Measurements from ENCODE around the gene CREB5.

The CREB5 gene

GRCh38 chr7:28556671-28557070 lies 144.4 kb downstream of the CREB5 start:
- no peak overlapping the region for H3K27ac Mint-ChIP-seq
- no peaks in the 10 kb centered on the region for H3K4me1 Mint-ChIP-seq
- peaks cover 20% of the 10 kb centered on the region for H3K27me3 Mint-ChIP-seq
- no peak for DNase-seq
- H3K4me3 Mint-ChIP-seq: no peak overlapping the region
- CTCF ChIA-PET: no interaction called here
- H3K9me3 Mint-ChIP-seq: peaks cover 6% of the 10 kb centered on the region
- H3K36me3 Mint-ChIP-seq: no peaks in the 10 kb centered on the region

- Mint-ChIP-seq H3K27me3 (peaks cover 16% of the 10 kb centered on the region), H3K4me3 (no peak overlapping the region), H3K4me1 (no peaks in the 10 kb centered on the region), H3K9me3 (peaks cover 6% of the 10 kb centered on the region), H3K27ac (no peak overlapping the region), H3K36me3 (no peaks in the 10 kb centered on the region)
- CTCF ChIA-PET: no interaction called here
- DNase-seq: no peak
These were observed 145.9 kb downstream of the CREB5 start for GRCh38 chr7:28558236-28558635.

GRCh38 chr7:28560767-28561166 lies 148.4 kb downstream of the CREB5 start:
- no peak overlapping the region for H3K4me3 Mint-ChIP-seq
- H3K27me3 Mint-ChIP-seq: peaks cover 5% of the 10 kb centered on the region
- no peaks in the 10 kb centered on the region for H3K36me3 Mint-ChIP-seq
- H3K9me3 Mint-ChIP-seq: peaks cover 6% of the 10 kb centered on the region
- CTCF ChIA-PET: no interaction called here
- no peaks in the 10 kb centered on the region for H3K4me1 Mint-ChIP-seq
- H3K27ac Mint-ChIP-seq: no peak overlapping the region
- DNase-seq: no peak

GRCh38 chr7:28564033-28564432 lies 151.7 kb downstream of the CREB5 start:
- no peak for DNase-seq
- H3K4me1 Mint-ChIP-seq: no peaks in the 10 kb centered on the region
- no peaks in the 10 kb centered on the region for H3K27me3 Mint-ChIP-seq
- H3K27ac Mint-ChIP-seq: no peak overlapping the region
- peaks cover 6% of the 10 kb centered on the region for H3K9me3 Mint-ChIP-seq
- CTCF ChIA-PET: no interaction called here
- no peaks in the 10 kb centered on the region for H3K36me3 Mint-ChIP-seq
- H3K4me3 Mint-ChIP-seq: no peak overlapping the region

- Mint-ChIP-seq H3K27me3 (no peaks in the 10 kb centered on the region), H3K4me1 (no peaks in the 10 kb centered on the region), H3K9me3 (peaks cover 6% of the 10 kb centered on the region), H3K27ac (no peak overlapping the region), H3K4me3 (no peak overlapping the region), H3K36me3 (no peaks in the 10 kb centered on the region)
- CTCF ChIA-PET: no interaction called here
- no peak for DNase-seq
These were observed 152.5 kb downstream of the CREB5 start for GRCh38 chr7:28564755-28565374.

- Mint-ChIP-seq H3K4me3 (no peak overlapping the region), H3K27ac (no peak overlapping the region), H3K36me3 (no peaks in the 10 kb centered on the region), H3K27me3 (no peaks in the 10 kb centered on the region), H3K4me1 (no peaks in the 10 kb centered on the region), H3K9me3 (no peaks in the 10 kb centered on the region)
- DNase-seq: no peak
- CTCF ChIA-PET: no interaction called here
These were observed 153.7 kb downstream of the CREB5 start for GRCh38 chr7:28565980-28566379.

GRCh38 chr7:28570113-28570969 lies 158.0 kb downstream of the CREB5 start:
- Mint-ChIP-seq H3K27me3 (no peaks in the 10 kb centered on the region), H3K4me1 (no peaks in the 10 kb centered on the region), H3K4me3 (no peak overlapping the region), H3K9me3 (no peaks in the 10 kb centered on the region), H3K36me3 (no peaks in the 10 kb centered on the region), H3K27ac (no peak overlapping the region)
- CTCF ChIA-PET: interaction anchor here (0.5 kb wide), 1 partner anchor 532 kb away, joined by 3 read pairs; no protein-coding TSS in a partner anchor
- no peak for DNase-seq

GRCh38 chr7:28570970-28571288 lies 158.6 kb downstream of the CREB5 start:
- Mint-ChIP-seq H3K36me3 (no peaks in the 10 kb centered on the region), H3K27me3 (no peaks in the 10 kb centered on the region), H3K4me3 (no peak overlapping the region), H3K9me3 (no peaks in the 10 kb centered on the region), H3K4me1 (no peaks in the 10 kb centered on the region), H3K27ac (no peak overlapping the region)
- CTCF ChIA-PET: no interaction called here
- DNase-seq: no peak

- Mint-ChIP-seq H3K4me1 (no peaks in the 10 kb centered on the region), H3K27ac (no peak overlapping the region), H3K9me3 (no peaks in the 10 kb centered on the region), H3K36me3 (no peaks in the 10 kb centered on the region), H3K27me3 (no peaks in the 10 kb centered on the region), H3K4me3 (no peak overlapping the region)
- no peak for DNase-seq
- CTCF ChIA-PET: no interaction called here
These were observed 159.1 kb downstream of the CREB5 start for GRCh38 chr7:28571405-28571804.

GRCh38 chr7:28572321-28573058 lies 160.2 kb downstream of the CREB5 start:
- Mint-ChIP-seq H3K27me3 (no peaks in the 10 kb centered on the region), H3K4me3 (no peak overlapping the region), H3K27ac (no peak overlapping the region), H3K4me1 (no peaks in the 10 kb centered on the region), H3K36me3 (no peaks in the 10 kb centered on the region), H3K9me3 (no peaks in the 10 kb centered on the region)
- CTCF ChIA-PET: no interaction called here
- no peak for DNase-seq

- Mint-ChIP-seq H3K4me1 (no peaks in the 10 kb centered on the region), H3K27me3 (no peaks in the 10 kb centered on the region), H3K36me3 (no peaks in the 10 kb centered on the region), H3K27ac (no peak overlapping the region), H3K9me3 (no peaks in the 10 kb centered on the region), H3K4me3 (no peak overlapping the region)
- no peak for DNase-seq
- CTCF ChIA-PET: no interaction called here
These were observed 160.8 kb downstream of the CREB5 start for GRCh38 chr7:28573059-28573553.

- Mint-ChIP-seq H3K4me3 (no peak overlapping the region), H3K27ac (no peak overlapping the region), H3K36me3 (no peaks in the 10 kb centered on the region), H3K27me3 (no peaks in the 10 kb centered on the region), H3K9me3 (no peaks in the 10 kb centered on the region), H3K4me1 (no peaks in the 10 kb centered on the region)
- CTCF ChIA-PET: no interaction called here
- DNase-seq: no peak
These were observed 161.5 kb downstream of the CREB5 start for GRCh38 chr7:28573651-28574301.

- DNase-seq: no peak
- no peaks in the 10 kb centered on the region for H3K27me3 Mint-ChIP-seq
- no peaks in the 10 kb centered on the region for H3K36me3 Mint-ChIP-seq
- CTCF ChIA-PET: no interaction called here
- no peaks in the 10 kb centered on the region for H3K9me3 Mint-ChIP-seq
- no peak overlapping the region for H3K27ac Mint-ChIP-seq
- no peak overlapping the region for H3K4me3 Mint-ChIP-seq
- H3K4me1 Mint-ChIP-seq: no peaks in the 10 kb centered on the region
These were observed 162.9 kb downstream of the CREB5 start for GRCh38 chr7:28575241-28575643.

- Mint-ChIP-seq H3K36me3 (no peaks in the 10 kb centered on the region), H3K4me1 (no peaks in the 10 kb centered on the region), H3K27ac (no peak overlapping the region), H3K9me3 (no peaks in the 10 kb centered on the region), H3K4me3 (no peak overlapping the region), H3K27me3 (peaks cover 4% of the 10 kb centered on the region)
- CTCF ChIA-PET: no interaction called here
- DNase-seq: no peak
These were observed 164.3 kb downstream of the CREB5 start for GRCh38 chr7:28576656-28577055.

Measured in activated naive CD4-positive, alpha-beta T cell treated with anti-CD3 and anti-CD28 coated beads, Interleukin-2, amount 10 ng/mL, durations not matched to agents 7 days and 5 days (primary cell).